Anterior cingulate cortex (tissue), 58 donors: ENCODE data around the gene GPC6.

Experiments used
- DNase-seq, 58 donors: peaks; one replicate each; lab custom pipeline; 2025; lab: John Stamatoyannopoulos, UW

Gene GPC6

DNA sequence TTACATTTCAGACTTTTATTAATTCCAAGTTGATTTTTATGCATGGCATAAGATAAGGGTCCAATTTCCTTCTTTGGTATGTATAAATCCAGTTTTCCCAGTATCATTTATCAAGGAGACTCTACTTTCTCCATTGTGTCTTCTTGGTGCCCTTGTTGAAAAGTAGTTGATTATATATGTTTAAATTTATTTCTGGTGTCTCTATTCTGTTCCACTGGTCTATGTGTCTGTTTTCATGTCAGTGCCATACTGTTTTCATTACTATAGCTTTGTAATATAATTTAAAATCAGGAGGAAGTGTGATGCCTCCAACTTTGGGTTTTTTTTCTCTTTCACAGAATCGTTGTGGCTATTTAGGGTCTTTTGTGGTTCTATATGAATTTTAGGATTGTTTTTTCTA lies 1019.9 kb downstream of the GPC6 start:
- DNase-seq = no peak

GRCh38 chr13:94247890-94248289 lies 1021.3 kb downstream of the GPC6 start:
- no peak for DNase-seq

DNA sequence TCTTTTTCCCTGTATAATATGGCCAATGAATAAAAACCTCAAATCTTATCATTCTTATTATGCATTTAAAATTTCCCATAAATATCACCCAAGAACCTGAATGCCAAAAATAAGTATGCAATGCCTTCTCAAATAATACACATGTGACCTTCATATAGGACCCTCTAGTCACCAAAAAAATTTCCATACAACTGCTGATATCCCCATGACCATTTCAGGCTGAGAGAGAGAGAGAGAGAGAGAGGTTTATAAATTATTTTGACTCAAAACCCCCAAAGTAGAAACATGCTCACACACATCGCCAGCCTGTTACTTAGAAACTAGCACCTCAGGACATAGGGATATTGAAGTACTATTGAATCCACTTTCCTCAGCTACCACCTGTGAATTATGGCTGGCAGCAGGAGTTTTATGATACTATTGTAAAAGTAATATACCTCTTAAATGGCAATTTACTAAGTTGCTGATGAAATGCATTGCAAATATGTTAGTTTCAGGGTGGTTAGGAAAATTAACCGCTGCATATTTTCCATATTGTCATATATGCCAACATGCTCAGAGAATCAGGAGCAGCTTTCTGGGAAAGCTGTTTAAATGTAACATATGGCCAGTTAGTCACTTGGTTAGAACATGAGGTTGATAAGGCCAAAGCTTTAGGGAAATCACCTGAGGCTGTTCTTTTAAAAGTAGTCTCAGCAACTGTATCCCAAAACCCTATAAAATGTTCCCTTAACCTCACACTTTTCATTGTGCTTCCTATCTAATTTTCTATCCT lies 1022.0 kb downstream of the GPC6 start:
- no peak for DNase-seq

DNA sequence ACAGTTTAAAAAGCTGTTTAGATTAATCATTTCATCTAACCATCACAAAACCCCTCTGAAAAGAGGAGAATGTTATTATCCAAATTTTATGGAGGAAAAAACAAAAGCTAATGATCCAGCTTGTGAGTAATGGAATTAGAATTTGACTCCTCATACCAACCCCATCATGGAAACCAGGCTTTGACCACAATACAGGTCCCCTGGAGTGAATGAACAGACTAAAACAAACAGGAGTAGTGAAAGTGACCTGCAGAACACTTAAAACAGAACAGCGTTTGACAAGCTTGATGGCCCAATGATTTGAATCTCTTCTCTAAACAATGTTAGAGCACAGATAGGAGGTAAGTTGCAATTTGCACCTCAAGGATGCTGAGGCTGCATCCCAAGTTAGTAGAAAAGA lies 1022.9 kb downstream of the GPC6 start:
- DNase-seq = no peak

DNA sequence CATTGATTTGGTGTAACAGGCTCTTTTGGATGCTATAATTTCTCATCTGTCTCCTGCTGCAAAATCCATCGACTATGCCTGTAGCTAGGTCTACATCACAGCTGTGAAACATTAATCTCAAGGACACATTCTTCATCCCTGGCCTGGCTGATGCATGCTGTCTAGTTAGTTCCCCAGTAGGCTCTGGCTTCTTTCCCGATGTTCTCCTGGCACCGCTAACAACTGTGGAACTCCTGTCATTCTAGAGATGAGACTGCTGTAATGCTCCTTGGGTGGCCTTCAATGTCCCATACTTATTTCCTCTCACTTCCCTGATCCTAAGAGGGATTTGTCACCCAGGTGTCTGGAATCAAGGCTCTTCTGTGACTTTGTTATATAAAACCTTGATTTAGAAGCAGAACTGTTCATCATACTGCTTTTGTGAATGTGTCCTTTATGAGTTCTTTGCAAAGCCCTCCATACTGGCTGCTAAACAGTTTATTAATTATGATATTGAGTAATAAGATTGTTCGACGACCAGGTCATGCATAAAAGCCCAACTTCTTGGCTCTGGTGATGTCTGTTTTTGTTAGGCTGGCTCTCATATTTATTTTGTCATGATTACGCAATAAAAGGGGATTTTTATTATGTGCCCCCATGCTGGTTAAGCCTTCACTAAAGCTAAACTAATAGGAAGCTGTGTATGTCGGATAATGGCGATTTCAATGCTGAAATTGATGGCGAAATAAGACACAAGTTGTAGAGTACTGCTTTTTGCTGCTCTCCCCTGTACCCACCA lies 1025.4 kb downstream of the GPC6 start:
- DNase-seq = no peak

- no peak for DNase-seq
Observed at GRCh38 chr13:94254737-94255136, 1028.1 kb downstream of the GPC6 start.

DNA sequence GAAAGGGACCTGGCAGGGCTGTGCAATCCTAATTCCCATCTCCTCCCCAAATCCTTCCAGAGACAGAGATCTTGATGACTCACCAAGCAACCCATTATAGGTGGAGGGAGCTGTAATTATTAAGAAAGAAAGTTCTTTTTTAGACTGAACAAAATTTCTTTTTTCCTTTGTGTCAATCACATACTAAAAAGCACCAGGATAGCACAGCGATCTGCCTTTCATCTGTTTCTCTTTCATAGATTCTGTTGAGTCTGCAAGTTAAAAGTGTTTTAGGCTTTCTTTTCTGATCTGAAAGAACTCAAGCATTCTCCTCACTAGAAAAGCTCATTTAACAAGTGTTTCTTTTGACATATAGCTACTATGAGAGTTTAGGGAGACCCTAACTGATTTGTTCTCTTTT lies 1030.1 kb downstream of the GPC6 start:
- no peak for DNase-seq

GRCh38 chr13:94259984-94260383 lies 1033.4 kb downstream of the GPC6 start:
- DNase-seq = no peak

- DNase-seq = no peak
Observed at GRCh38 chr13:94261163-94261562, 1034.6 kb downstream of the GPC6 start.

DNA sequence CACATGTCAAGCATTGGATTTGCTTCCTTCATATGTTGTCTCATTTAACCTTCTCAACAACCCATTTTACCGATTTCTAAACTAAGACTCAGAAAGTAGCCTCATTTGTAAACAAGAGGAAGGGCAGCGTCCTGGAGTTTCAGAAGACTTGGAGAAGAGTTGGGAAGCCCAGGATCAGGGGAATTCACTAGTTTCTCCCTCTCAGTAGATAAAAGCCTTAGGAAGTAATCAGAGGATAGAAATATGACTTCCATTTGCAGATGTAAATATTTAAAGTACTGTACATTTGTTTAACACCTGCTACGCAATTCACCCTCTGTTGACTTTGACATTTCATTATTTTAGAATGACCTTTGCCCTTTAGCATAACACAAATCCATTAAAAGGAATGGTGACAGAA lies 1036.4 kb downstream of the GPC6 start:
- DNase-seq = no peak

- DNase-seq = no peak
Observed at GRCh38 chr13:94267581-94268366, 1041.2 kb downstream of the GPC6 start.

- DNase-seq = no peak
Observed at GRCh38 chr13:94268661-94269060, 1042.1 kb downstream of the GPC6 start.

GRCh38 chr13:94269557-94269956 lies 1043.0 kb downstream of the GPC6 start:
- no peak for DNase-seq

GRCh38 chr13:94270556-94270955 lies 1043.9 kb downstream of the GPC6 start:
- DNase-seq = no peak

GRCh38 chr13:94272038-94272437 lies 1045.4 kb downstream of the GPC6 start:
- DNase-seq = no peak

GRCh38 chr13:94280349-94280748 lies 1053.7 kb downstream of the GPC6 start:
- DNase-seq = no peak

GRCh38 chr13:94280845-94281244 lies 1054.2 kb downstream of the GPC6 start:
- DNase-seq = no peak

GRCh38 chr13:94286581-94286980 lies 1060.0 kb downstream of the GPC6 start:
- no peak for DNase-seq

DNA sequence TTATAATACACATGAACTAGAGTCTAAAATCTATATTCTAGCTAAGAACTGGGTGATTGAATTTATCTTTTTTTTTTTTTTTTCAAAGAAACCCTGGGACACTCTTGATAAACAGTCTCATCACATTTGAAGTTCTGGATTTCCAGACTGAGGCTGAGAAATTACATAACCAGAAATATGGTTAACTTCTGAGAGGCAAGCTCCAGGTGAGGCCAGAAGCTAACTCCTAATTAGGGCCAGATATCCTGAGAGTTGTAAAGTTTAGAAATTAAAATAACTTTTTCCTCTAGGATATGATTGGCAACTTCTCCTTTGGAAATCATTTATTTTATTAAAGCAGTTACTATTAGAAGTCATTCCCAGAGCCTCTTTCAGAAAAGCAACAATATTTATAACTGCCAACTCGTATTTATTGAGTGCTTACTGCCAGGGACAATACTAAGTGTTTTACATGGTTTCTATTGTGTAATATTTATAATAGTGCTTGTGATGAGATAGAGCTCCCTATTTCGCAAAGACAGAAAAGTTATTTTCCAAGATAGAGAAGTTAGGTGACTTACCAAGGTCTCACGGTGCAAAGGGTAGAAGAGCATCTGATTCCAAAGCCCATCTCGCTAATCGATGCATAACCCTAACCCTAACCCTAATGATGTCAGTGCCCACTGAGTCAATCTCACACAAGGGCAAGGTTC lies 1065.2 kb downstream of the GPC6 start:
- no peak for DNase-seq

DNA sequence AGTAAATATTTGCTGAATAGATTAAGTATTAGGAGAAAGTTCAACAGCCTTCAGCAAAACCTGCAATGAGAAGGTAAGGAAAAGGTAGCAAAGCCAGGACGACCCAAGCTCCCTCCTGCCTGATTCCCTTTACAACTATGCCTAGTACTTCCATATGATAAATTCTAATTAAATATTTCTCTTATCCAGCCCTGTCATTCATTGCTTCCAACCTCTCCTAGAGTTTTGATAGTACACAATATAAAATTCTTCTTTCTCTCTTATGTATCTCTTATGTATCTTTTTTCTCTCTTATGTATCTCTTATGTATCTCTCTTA lies 1065.7 kb downstream of the GPC6 start:
- DNase-seq = no peak

GRCh38 chr13:94296471-94296870 lies 1069.9 kb downstream of the GPC6 start:
- no peak for DNase-seq
